HepG2 (cell line): ENCODE results near the gene CDH23.

Experiments
- DMAP1 ChIP-seq: IDR thresholded peaks from 2 replicates; pipeline ENCODE4 v1.6.1; 2016
- EP300 ChIP-seq, 3 experiments: sonication (generic) in 1 of 3; formaldehyde crosslinking in 1 of 3; IDR thresholded peaks; 2 replicates each; pipeline versions ENCODE4 v1.5.1 to v1.6.1; 2011 to 2020; ENCODE audit warnings: low read depth in 2 of 3, low read length in 2 of 3, borderline replicate concordance in 1 of 3, improper control_type of control experiment in 1 of 3, mild to moderate bottlenecking in 1 of 3, missing genetic modification reagents in 1 of 3, moderate library complexity in 1 of 3
- IRF1 ChIP-seq: sonication (generic); formaldehyde crosslinking; IDR thresholded peaks from 2 replicates; pipeline ENCODE4 v1.4.0; 2020; ENCODE audit warnings: low read depth, mild to moderate bottlenecking, missing genetic modification reagents
- JUNB ChIP-seq: sonication (generic); formaldehyde crosslinking; IDR thresholded peaks from 2 replicates; pipeline ENCODE4 v1.8.0; 2022; ENCODE audit warnings: missing genetic modification reagents, mild to moderate bottlenecking, borderline replicate concordance
- NR3C1 ChIP-seq: sonication (generic); formaldehyde crosslinking; IDR thresholded peaks from 2 replicates; pipeline ENCODE4 v1.4.0; 2020; ENCODE audit warnings: missing genetic modification reagents
- REPIN1 ChIP-seq: sonication (generic); formaldehyde crosslinking; IDR thresholded peaks from 2 replicates; pipeline ENCODE4 v1.8.0; 2022; ENCODE audit warnings: missing genetic modification reagents, low read depth, mild to moderate bottlenecking, borderline replicate concordance
- SMAD3 ChIP-seq: sonication (generic); formaldehyde crosslinking; IDR thresholded peaks from 2 replicates; pipeline ENCODE4 v1.4.0; 2020; ENCODE audit warnings: missing genetic modification reagents
- TF ChIP-seq, protein P1 (sequence below): sonication (generic); formaldehyde crosslinking; IDR thresholded peaks from 2 replicates; pipeline ENCODE4 v1.5.0; 2020; ENCODE audit warnings: mild to moderate bottlenecking, missing genetic modification reagents, moderate library complexity
- TF ChIP-seq, protein P2 (sequence below): IDR thresholded peaks from 2 replicates; pipeline ENCODE4 v1.6.1; 2018; ENCODE audit warnings: missing genetic modification reagents

DNA sequence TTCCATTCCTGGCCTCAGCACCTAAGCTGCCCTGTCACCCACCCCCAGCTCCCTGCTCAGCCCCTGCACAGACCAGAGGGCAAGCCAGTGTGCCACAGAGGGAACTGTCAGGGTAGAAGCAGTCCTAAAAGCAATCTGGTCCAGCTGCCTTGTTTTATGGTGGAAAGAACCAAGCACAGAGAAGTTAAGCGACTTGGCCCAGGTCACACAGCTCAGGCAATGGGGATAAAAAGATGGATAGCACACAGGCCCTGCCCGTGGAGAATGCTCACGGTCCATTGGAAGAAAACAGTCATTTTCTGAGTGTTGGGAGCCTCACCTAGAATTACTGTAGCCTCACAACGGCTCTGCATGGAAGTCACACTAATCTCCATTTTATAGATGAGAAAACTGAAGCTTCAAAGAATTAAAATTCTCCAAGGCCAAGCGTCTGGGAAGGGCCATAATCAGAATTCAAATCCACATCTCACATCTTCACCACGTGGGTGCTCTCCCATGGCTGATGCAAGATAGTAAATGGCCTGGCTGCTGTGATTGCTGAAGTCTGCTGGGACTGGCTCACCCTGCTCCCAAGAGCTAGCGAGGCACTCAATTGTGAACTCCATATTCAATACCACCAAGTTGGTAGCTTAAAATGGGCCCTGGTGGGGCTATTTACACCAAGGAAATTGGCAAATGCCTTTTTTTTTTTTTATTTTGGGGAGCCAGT lies 296.0 kb downstream of the CDH23 start:
- TF ChIP-seq NR3C1 (CRISPR knock-in tag) = no peak
- no peak for TF ChIP-seq IRF1 (CRISPR knock-in tag)
- TF ChIP-seq REPIN1 = no peak
- no peak for TF ChIP-seq EP300 (IDR thresholded peaks at IDR 0.05; ENCODE audit: low read depth in 2 of 2, low read length in 2 of 2)
- TF ChIP-seq EP300 (CRISPR knock-in tag; IDR thresholded peaks at IDR 0.05; ENCODE audit: borderline replicate concordance) = no peak
- TF ChIP-seq JUNB (CRISPR knock-in tag) = no peak
- TF ChIP-seq, protein P1, sequence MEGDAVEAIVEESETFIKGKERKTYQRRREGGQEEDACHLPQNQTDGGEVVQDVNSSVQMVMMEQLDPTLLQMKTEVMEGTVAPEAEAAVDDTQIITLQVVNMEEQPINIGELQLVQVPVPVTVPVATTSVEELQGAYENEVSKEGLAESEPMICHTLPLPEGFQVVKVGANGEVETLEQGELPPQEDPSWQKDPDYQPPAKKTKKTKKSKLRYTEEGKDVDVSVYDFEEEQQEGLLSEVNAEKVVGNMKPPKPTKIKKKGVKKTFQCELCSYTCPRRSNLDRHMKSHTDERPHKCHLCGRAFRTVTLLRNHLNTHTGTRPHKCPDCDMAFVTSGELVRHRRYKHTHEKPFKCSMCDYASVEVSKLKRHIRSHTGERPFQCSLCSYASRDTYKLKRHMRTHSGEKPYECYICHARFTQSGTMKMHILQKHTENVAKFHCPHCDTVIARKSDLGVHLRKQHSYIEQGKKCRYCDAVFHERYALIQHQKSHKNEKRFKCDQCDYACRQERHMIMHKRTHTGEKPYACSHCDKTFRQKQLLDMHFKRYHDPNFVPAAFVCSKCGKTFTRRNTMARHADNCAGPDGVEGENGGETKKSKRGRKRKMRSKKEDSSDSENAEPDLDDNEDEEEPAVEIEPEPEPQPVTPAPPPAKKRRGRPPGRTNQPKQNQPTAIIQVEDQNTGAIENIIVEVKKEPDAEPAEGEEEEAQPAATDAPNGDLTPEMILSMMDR (CRISPR knock-in tag) = no peak
- TF ChIP-seq, protein P2, sequence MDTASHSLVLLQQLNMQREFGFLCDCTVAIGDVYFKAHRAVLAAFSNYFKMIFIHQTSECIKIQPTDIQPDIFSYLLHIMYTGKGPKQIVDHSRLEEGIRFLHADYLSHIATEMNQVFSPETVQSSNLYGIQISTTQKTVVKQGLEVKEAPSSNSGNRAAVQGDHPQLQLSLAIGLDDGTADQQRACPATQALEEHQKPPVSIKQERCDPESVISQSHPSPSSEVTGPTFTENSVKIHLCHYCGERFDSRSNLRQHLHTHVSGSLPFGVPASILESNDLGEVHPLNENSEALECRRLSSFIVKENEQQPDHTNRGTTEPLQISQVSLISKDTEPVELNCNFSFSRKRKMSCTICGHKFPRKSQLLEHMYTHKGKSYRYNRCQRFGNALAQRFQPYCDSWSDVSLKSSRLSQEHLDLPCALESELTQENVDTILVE (CRISPR knock-in tag) = no peak
- TF ChIP-seq SMAD3 (CRISPR knock-in tag) = no peak
- TF ChIP-seq DMAP1 = no peak
